H1 (cell line): ENCODE results near the gene TMEM198. TPM values are rescaled to one million over a fixed set of nuclear protein-coding genes. Genes with fewer than 3 reads are reported as not detected.

ENCODE experiments used
- CTCF ChIA-PET: fragments of 300-600 bp; sonication (Branson Sonifier 250); formaldehyde crosslinking; loops from one replicate; lab custom pipeline; 2021; ENCODE audit not compliant: partially characterized antibody; lab: Charles Lee
- POLR2A ChIA-PET: fragments of 300-600 bp; sonication (Branson Sonifier 250); formaldehyde crosslinking; loops from one replicate; lab custom pipeline; 2021; ENCODE audit warnings: inconsistent platforms; ENCODE audit not compliant: partially characterized antibody; lab: Charles Lee
- DNase-seq, 2 experiments: peaks; one replicate each; pipeline versions ENCODE4 v3.0.0 to v3.0.0-alpha.2; 2010 to 2022; ENCODE audit warnings: low spot score in 2 of 2, low read depth in 1 of 2, mixed read lengths in 1 of 2
- FAIRE-seq: peaks from 2 replicates; lab custom pipeline; 2011; peaks lifted over from hg19 to GRCh38; lab: Jason Lieb, UNC
- H2AFZ ChIP-seq: 2 replicates; pipeline ENCODE4 v1.8.1; 2012; ENCODE audit warnings: low read length, inconsistent platforms
- H2AK5ac ChIP-seq: 2 replicates; pipeline ENCODE4 v1.6.1; 2013; ENCODE audit warnings: low read depth, low read length
- H2BK120ac ChIP-seq: replicated peaks from 2 replicates; pipeline ENCODE3; 2013; ENCODE audit warnings: low read depth, low read length, inconsistent platforms
- H2BK12ac ChIP-seq: 2 replicates; pipeline ENCODE4 v1.6.1; 2013; ENCODE audit warnings: low read depth, low read length
- H2BK15ac ChIP-seq: 2 replicates; pipeline ENCODE4 v1.6.1; 2013; ENCODE audit warnings: low read length
- H2BK20ac ChIP-seq: 2 replicates; pipeline ENCODE4 v1.6.1; 2013; ENCODE audit warnings: low read length
- H2BK5ac ChIP-seq: 2 replicates; pipeline ENCODE4 v1.6.1; 2013; ENCODE audit warnings: low read depth, low read length
- H3K14ac ChIP-seq: 2 replicates; pipeline ENCODE4 v1.6.1; 2013; ENCODE audit warnings: inconsistent platforms; ENCODE audit not compliant: insufficient read length
- H3K18ac ChIP-seq: 2 replicates; pipeline ENCODE4 v1.6.1; 2013; ENCODE audit warnings: low read length; ENCODE audit errors: extremely low read depth
- H3K23ac ChIP-seq: 2 replicates; pipeline ENCODE4 v1.6.1; 2013; ENCODE audit warnings: inconsistent platforms; ENCODE audit not compliant: insufficient read length
- H3K23me2 ChIP-seq: 2 replicates; pipeline ENCODE4 v1.6.1; 2013; ENCODE audit warnings: low read depth, low read length
- H3K27ac ChIP-seq: 2 replicates; pipeline ENCODE4 v1.6.1; 2011; ENCODE audit warnings: low read depth, low read length, inconsistent platforms
- H3K27me3 ChIP-seq, 4 experiments: replicated peaks in 1 of 4; 1 replicate in 1 of 4; 2 replicates in 3 of 4; pipeline versions ENCODE4 v1.6.1 to v1.8.1; 2011 to 2013; ENCODE audit warnings: low read length in 3 of 4, mild to moderate bottlenecking in 3 of 4, inconsistent platforms in 2 of 4, mixed read lengths in 2 of 4, moderate library complexity in 1 of 4; ENCODE audit not compliant: control insufficient read depth in 3 of 4, insufficient read depth in 3 of 4; ENCODE audit errors: extremely low read depth in 1 of 4
- H3K36me3 ChIP-seq, 4 experiments: 2 replicates each; pipeline versions ENCODE4 v1.6.1 to v1.8.1; 2011 to 2013; ENCODE audit warnings: mild to moderate bottlenecking in 4 of 4, low read length in 3 of 4, moderate library complexity in 2 of 4, control low read depth in 1 of 4, inconsistent platforms in 1 of 4; ENCODE audit not compliant: insufficient read depth in 4 of 4, control insufficient read depth in 2 of 4
- H3K4ac ChIP-seq: replicated peaks from 2 replicates; pipeline ENCODE3; 2013; ENCODE audit warnings: low read length, low read depth, mixed read lengths, inconsistent platforms; ENCODE audit not compliant: insufficient read length
- H3K4me1 ChIP-seq, 4 experiments: replicated peaks in 1 of 4; 1 replicate in 1 of 4; 2 replicates in 3 of 4; pipeline versions ENCODE4 v1.6.1 to v1.8.1; 2011 to 2013; ENCODE audit warnings: low read length in 3 of 4, inconsistent platforms in 2 of 4, mixed read lengths in 1 of 4; ENCODE audit not compliant: insufficient read depth in 4 of 4, control insufficient read depth in 3 of 4
- H3K4me2 ChIP-seq, 2 experiments: 2 replicates each; pipeline versions ENCODE4 v1.6.1 to v1.8.1; 2011 to 2013; ENCODE audit warnings: low read depth in 2 of 2, low read length in 2 of 2, control low read depth in 1 of 2, inconsistent platforms in 1 of 2, mild to moderate bottlenecking in 1 of 2; ENCODE audit not compliant: insufficient read depth in 1 of 2
- H3K4me3 ChIP-seq, 4 experiments: fragments of 200-600, 300-600 bp in 1 of 4; sonication (generic), shearing (Covaris generic), sonication (Bioruptor Twin) in 1 of 4; 2 replicates each; pipeline versions ENCODE4 v1.5.1 to v1.8.1; 2011 to 2016; ENCODE audit warnings: low read length in 4 of 4, low read depth in 3 of 4, control low read depth in 2 of 4, inconsistent platforms in 2 of 4, mild to moderate bottlenecking in 2 of 4, mixed read lengths in 1 of 4, moderate library complexity in 1 of 4; ENCODE audit not compliant: insufficient read depth in 2 of 4; ENCODE audit errors: extremely low read depth in 1 of 4
- H3K56ac ChIP-seq: replicated peaks from 2 replicates; pipeline ENCODE3; 2013; ENCODE audit warnings: low read depth, mild to moderate bottlenecking, mixed read lengths, low read length, inconsistent platforms; ENCODE audit not compliant: insufficient read length
- H3K79me1 ChIP-seq: 2 replicates; pipeline ENCODE4 v1.6.1; 2013; ENCODE audit warnings: low read depth, low read length, control low read depth
- H3K79me2 ChIP-seq, 2 experiments: 2 replicates each; pipeline versions ENCODE4 v1.6.1 to v1.8.1; 2012 to 2013; ENCODE audit warnings: low read length in 2 of 2, mild to moderate bottlenecking in 2 of 2, inconsistent platforms in 1 of 2; ENCODE audit not compliant: insufficient read depth in 2 of 2, control insufficient read depth in 1 of 2
- H3K9ac ChIP-seq, 4 experiments: replicated peaks in 1 of 4; 1 replicate in 1 of 4; 2 replicates in 3 of 4; pipeline versions ENCODE4 v1.6.1 to v1.8.1; 2011 to 2013; ENCODE audit warnings: low read depth in 3 of 4, low read length in 3 of 4, control low read depth in 2 of 4, mild to moderate bottlenecking in 2 of 4, moderate library complexity in 2 of 4, inconsistent platforms in 1 of 4; ENCODE audit errors: extremely low read depth in 1 of 4
- H3K9me3 ChIP-seq, 2 experiments: 2 replicates each; pipeline versions ENCODE4 v1.6.1 to v1.8.1; 2012 to 2013; ENCODE audit warnings: mild to moderate bottlenecking in 2 of 2, moderate library complexity in 2 of 2, control low read depth in 1 of 2, inconsistent platforms in 1 of 2, low read depth in 1 of 2, low read length in 1 of 2, mixed read lengths in 1 of 2; ENCODE audit not compliant: insufficient read depth in 2 of 2
- H4K20me1 ChIP-seq, 2 experiments: replicated peaks in 1 of 2; 2 replicates each; pipeline versions ENCODE3 to v1.8.1; 2011 to 2013; ENCODE audit warnings: inconsistent platforms in 2 of 2, low read length in 2 of 2, mild to moderate bottlenecking in 1 of 2; ENCODE audit not compliant: insufficient read depth in 2 of 2, control insufficient read depth in 1 of 2
- H4K5ac ChIP-seq: 2 replicates; pipeline ENCODE4 v1.6.1; 2013; ENCODE audit warnings: low read length, low read depth, mixed read lengths, inconsistent platforms; ENCODE audit not compliant: insufficient read length
- H4K8ac ChIP-seq: 2 replicates; pipeline ENCODE4 v1.8.0; 2013; ENCODE audit warnings: mild to moderate bottlenecking, moderate library complexity, low read length, inconsistent platforms; ENCODE audit not compliant: insufficient read depth; ENCODE audit errors: extremely low read depth
- H4K91ac ChIP-seq: replicated peaks from 2 replicates; pipeline ENCODE3; 2013; ENCODE audit warnings: low read length, mixed read lengths, inconsistent platforms; ENCODE audit not compliant: insufficient read length
- CHD1 ChIP-seq: IDR thresholded peaks from 2 replicates; pipeline ENCODE4 v1.6.1; 2012; ENCODE audit warnings: low read depth, low read length, improper control_type of control experiment
- CHD2 ChIP-seq: IDR thresholded peaks from 2 replicates; pipeline ENCODE4 v1.6.1; 2012; ENCODE audit warnings: low read length, improper control_type of control experiment
- JUN ChIP-seq: IDR thresholded peaks from 2 replicates; pipeline ENCODE4 v1.6.1; 2011; ENCODE audit warnings: low read depth, mild to moderate bottlenecking, improper control_type of control experiment, low read length
- RFX5 ChIP-seq: IDR thresholded peaks from 2 replicates; pipeline ENCODE4 v1.6.1; 2011; ENCODE audit warnings: low read depth, low read length, improper control_type of control experiment, borderline replicate concordance
- RNF2 ChIP-seq: fragments of 200-900, 300-1000 bp; sonication (generic); IDR thresholded peaks from 2 replicates; pipeline ENCODE4 v1.7.1; 2016; ENCODE audit warnings: borderline replicate concordance, low read depth, mild to moderate bottlenecking, antibody characterized with exemption, low read length; ENCODE audit not compliant: poor library complexity, severe bottlenecking; ENCODE audit errors: missing control alignments
- RXRA ChIP-seq: IDR thresholded peaks from 2 replicates; pipeline ENCODE4 v1.6.1; 2011; ENCODE audit warnings: low read depth, mild to moderate bottlenecking, low read length, moderate library complexity; ENCODE audit not compliant: insufficient read depth
- SRF ChIP-seq: IDR thresholded peaks from 2 replicates; pipeline ENCODE4 v1.6.1; 2011; ENCODE audit warnings: mild to moderate bottlenecking, low read depth, low read length, moderate library complexity
- SUZ12 ChIP-seq: fragments of 200-600 bp; sonication (generic); IDR thresholded peaks from 2 replicates; pipeline ENCODE4 v1.6.1; 2012; ENCODE audit warnings: mild to moderate bottlenecking, inconsistent platforms, low read length, moderate library complexity, mixed read lengths
- USF2 ChIP-seq: IDR thresholded peaks from 2 replicates; pipeline ENCODE4 v1.6.1; 2011; ENCODE audit warnings: low read length, improper control_type of control experiment
- ZNF274 ChIP-seq: IDR thresholded peaks from 2 replicates; pipeline ENCODE4 v1.7.0; 2012; ENCODE audit warnings: low read length, borderline replicate concordance; ENCODE audit errors: extremely low read depth
- WGBS, 2 experiments: shearing (Covaris generic) in 1 of 2; methylation state at CpG; one replicate each; pipeline versions ENCODE4 v1.1.6 to v1.1.7; 2013 to 2015; ENCODE audit warnings: low lambda C conversion rate in 2 of 2, mixed read lengths in 2 of 2, inconsistent platforms in 1 of 2, low coverage in 1 of 2, missing lambda C conversion rate in 1 of 2; ENCODE audit not compliant: insufficient replicate concordance in 2 of 2, insufficient coverage in 1 of 2, insufficient read length in 1 of 2; ENCODE audit errors: extremely low coverage in 1 of 2, missing lambda C conversion rate in 1 of 2; 5-methylcytosine and 5-hydroxymethylcytosine counted together
- polyA plus RNA-seq, 7 experiments: library from polyadenylated mRNA; depleted of rRNA in 3 of 7; stranded (reverse) in 5 of 7; unstranded in 2 of 7; fragments of >200 nt in 5 of 7; fragments of 200-250 nt in 2 of 7; gene quantifications; 1 replicate in 5 of 7; 2 replicates in 1 of 7; 4 replicates in 1 of 7; pipeline versions ENCODE4 v1.2.1 to v1.2.3, GENCODE V29; 2011 to 2013; ENCODE audit warnings: missing spikeins in 2 of 7, mixed read lengths in 2 of 7
- total RNA-seq: library from RNA; stranded (reverse); fragmentation: NEBNext Ultra II Directional; extraction: Animal tissue kit (Norgen Biotek cat#: 25700); gene quantifications from 2 replicates; pipeline ENCODE4 v1.2.1, GENCODE V29; 2021

TMEM198 gene
- total and polyA plus RNA-seq, 2 of the 8 experiments (the other 6 are each of a cell fraction or from before 2014, with no cell fraction given): 10.2 to 10.4 TPM

- TF ChIP-seq RFX5: no peak
- TF ChIP-seq RNF2: no peak
- TF ChIP-seq JUN: no peak
- no peak for TF ChIP-seq ZNF274
- TF ChIP-seq SRF: no peak
- TF ChIP-seq CHD1: no peak
- TF ChIP-seq CHD2: no peak
- no peak for TF ChIP-seq SUZ12
- TF ChIP-seq USF2: no peak
- no peak for TF ChIP-seq RXRA
- peaks cover under 1 to 33% (median 27%) of the 10 kb centered on the region in 4 experiments for H3K4me1 ChIP-seq
- H2AK5ac ChIP-seq: no peak overlapping the region
- H3K27ac ChIP-seq: no peak overlapping the region
- H2AFZ ChIP-seq: no peak overlapping the region
- H4K8ac ChIP-seq: no peak overlapping the region
- H3K14ac ChIP-seq: no peak overlapping the region
- 0 out of 2 replicates have a peak overlapping the region, but pooled peaks have one; percentile 4 for H2BK12ac ChIP-seq
- H3K36me3 ChIP-seq: no peaks in the 10 kb centered on the region
- FAIRE-seq: no peak
- no peaks in the 10 kb centered on the region for H3K9me3 ChIP-seq
- no peak overlapping the region for H3K56ac ChIP-seq
- no peak overlapping the region for H4K91ac ChIP-seq
- H3K9ac ChIP-seq: no peak overlapping the region
- no peak overlapping the region for H4K5ac ChIP-seq
- H2BK15ac ChIP-seq: peak overlapping the region; percentile 61; the same call in 1 of the 2 replicates
- H3K18ac ChIP-seq: 0 out of 2 replicates have a peak overlapping the region, but pooled peaks have one; percentile 7
- no peak overlapping the region for H2BK5ac ChIP-seq
- CTCF ChIA-PET: interaction anchor here (0.7 to 113.1 kb wide), 6 partner anchors 12 to 128 kb away, joined by 3 to 7248 read pairs (median 370); partner anchors contain the start of genes DES, GMPPA and SPEG
- H2BK20ac ChIP-seq: 0 out of 2 replicates have a peak overlapping the region, but pooled peaks have one; percentile 1
- H4K20me1 ChIP-seq: peaks cover 2 to 5% of the 10 kb centered on the region in 2 experiments
- no peak overlapping the region for H2BK120ac ChIP-seq
- H3K23ac ChIP-seq: no peak overlapping the region
- no peak overlapping the region; a peak in 1 of 4 replicates for H3K4me2 ChIP-seq
- no peak overlapping the region for H3K4me3 ChIP-seq
- H3K27me3 ChIP-seq: peaks cover 0 to 38% (median 28%) of the 10 kb centered on the region in 4 experiments; a peak in 6 of 7 replicates
- 72% methylated on average over 9 of the region's 10 CpGs; no CpG with 5 or more reads in 1 of the 2 experiments for WGBS, 2 experiments
- no peaks in the 10 kb centered on the region for H3K79me2 ChIP-seq
- no peak for DNase-seq
- H3K4ac ChIP-seq: no peak overlapping the region
- POLR2A ChIA-PET: interaction anchor here (0.6 to 5.5 kb wide), 12 partner anchors 8 to 269 kb away, joined by 3 to 36 read pairs (median 3); partner anchors contain the start of gene GMPPA
- peaks cover 3% of the 10 kb centered on the region; the same call in 1 of the 2 replicates for H3K23me2 ChIP-seq
- H3K79me1 ChIP-seq: no peaks in the 10 kb centered on the region
Observed at GRCh38 chr2:219517954-219518778, 25.7 kb upstream of the TMEM198 start.
